PFSK-1 (cell line): Measurements from ENCODE around the gene GDPD3.

Experiments used
- FOXP2 ChIP-seq: optimal IDR thresholded peaks from 2 replicates; pipeline ENCODE3; 2011; ENCODE audit warnings: borderline replicate concordance, control low read depth, inconsistent platforms; ENCODE audit not compliant: insufficient read depth; ENCODE audit errors: extremely low read length, extremely low read depth
- POLR2AphosphoS5 ChIP-seq: IDR thresholded peaks from 2 replicates; pipeline ENCODE4 v1.6.1; 2012; ENCODE audit warnings: low read depth, mild to moderate bottlenecking, control low read depth, low read length, moderate library complexity
- SIN3A ChIP-seq: IDR thresholded peaks from 2 replicates; pipeline ENCODE4 v1.6.1; 2012; ENCODE audit warnings: mild to moderate bottlenecking, low read length, moderate library complexity, borderline replicate concordance; ENCODE audit not compliant: insufficient read depth
- TAF1 ChIP-seq: IDR thresholded peaks from 2 replicates; pipeline ENCODE4 v1.6.1; 2012; ENCODE audit warnings: low read length, control low read depth, borderline replicate concordance; ENCODE audit not compliant: insufficient read depth
- TF ChIP-seq, protein P1 (sequence below), 2 experiments: IDR thresholded peaks; 2 replicates each; pipeline versions ENCODE4 v1.6.1 to v1.8.0; 2011 to 2012; ENCODE audit warnings: low read depth in 2 of 2, low read length in 2 of 2, control low read depth in 1 of 2, inconsistent platforms in 1 of 2, mild to moderate bottlenecking in 1 of 2, moderate library complexity in 1 of 2; ENCODE audit not compliant: insufficient read depth in 1 of 2

Gene GDPD3

DNA sequence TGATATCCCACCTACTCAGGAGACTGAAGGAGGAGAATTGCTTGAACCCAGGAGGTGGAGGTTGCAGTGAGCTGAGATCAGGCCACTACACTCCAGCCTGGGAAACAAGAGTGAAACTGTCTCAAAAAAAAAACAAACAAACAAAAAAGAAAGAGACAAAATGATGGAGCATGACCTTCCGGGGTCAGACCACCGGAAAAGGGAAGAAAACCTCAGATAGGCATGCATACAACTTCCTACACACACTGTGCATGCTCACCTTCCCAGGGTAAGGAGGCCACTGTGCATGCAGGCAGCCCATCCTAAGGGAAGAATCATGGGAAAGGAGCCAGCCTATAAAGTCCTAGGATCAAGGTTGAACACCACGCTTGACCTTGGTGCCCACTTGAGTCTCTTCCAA is 19.3 kb upstream of the GDPD3 start:
- TF ChIP-seq FOXP2 (no peak), POLR2AphosphoS5 (no peak), SIN3A (no peak), TAF1 (no peak)
- TF ChIP-seq, protein P1, sequence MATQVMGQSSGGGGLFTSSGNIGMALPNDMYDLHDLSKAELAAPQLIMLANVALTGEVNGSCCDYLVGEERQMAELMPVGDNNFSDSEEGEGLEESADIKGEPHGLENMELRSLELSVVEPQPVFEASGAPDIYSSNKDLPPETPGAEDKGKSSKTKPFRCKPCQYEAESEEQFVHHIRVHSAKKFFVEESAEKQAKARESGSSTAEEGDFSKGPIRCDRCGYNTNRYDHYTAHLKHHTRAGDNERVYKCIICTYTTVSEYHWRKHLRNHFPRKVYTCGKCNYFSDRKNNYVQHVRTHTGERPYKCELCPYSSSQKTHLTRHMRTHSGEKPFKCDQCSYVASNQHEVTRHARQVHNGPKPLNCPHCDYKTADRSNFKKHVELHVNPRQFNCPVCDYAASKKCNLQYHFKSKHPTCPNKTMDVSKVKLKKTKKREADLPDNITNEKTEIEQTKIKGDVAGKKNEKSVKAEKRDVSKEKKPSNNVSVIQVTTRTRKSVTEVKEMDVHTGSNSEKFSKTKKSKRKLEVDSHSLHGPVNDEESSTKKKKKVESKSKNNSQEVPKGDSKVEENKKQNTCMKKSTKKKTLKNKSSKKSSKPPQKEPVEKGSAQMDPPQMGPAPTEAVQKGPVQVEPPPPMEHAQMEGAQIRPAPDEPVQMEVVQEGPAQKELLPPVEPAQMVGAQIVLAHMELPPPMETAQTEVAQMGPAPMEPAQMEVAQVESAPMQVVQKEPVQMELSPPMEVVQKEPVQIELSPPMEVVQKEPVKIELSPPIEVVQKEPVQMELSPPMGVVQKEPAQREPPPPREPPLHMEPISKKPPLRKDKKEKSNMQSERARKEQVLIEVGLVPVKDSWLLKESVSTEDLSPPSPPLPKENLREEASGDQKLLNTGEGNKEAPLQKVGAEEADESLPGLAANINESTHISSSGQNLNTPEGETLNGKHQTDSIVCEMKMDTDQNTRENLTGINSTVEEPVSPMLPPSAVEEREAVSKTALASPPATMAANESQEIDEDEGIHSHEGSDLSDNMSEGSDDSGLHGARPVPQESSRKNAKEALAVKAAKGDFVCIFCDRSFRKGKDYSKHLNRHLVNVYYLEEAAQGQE (IDR thresholded peaks at IDR 0.05; ENCODE audit: insufficient read depth in 1 of 2, low read depth in 2 of 2, low read length in 2 of 2): no peak

DNA sequence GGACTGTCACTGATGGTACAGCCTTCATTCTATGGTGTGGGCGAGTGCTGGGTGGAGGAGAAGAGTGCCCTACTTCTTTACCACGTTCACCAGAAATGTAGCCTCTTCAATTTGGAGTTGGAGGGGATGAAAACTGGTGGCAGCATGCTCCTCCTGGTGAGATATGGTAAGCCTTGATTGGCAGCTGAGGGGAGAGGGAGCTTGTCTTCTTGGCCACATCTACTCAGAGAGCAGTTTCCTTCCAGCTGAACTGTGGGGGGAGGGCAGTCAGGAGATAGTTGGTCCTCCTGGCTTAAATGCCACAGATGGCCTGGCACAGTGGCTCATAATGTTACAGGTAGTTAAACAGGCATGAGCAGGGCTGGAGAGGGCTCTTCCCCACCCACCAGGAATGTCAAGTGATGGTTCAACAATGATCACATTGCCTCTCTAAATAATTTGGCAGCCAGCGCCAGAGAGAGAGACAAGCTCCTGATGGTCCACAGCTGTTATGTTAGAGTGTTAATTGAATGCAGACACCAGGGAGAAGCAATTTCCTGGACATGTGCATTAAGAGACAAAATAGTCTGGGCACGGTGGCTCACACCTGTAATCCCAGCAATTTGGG is 18.6 kb upstream of the GDPD3 start:
- TF ChIP-seq SIN3A (no peak), FOXP2 (no peak), POLR2AphosphoS5 (no peak), TAF1 (no peak)
- TF ChIP-seq, protein P1 (IDR thresholded peaks at IDR 0.05; ENCODE audit: insufficient read depth in 1 of 2, low read depth in 2 of 2, low read length in 2 of 2): no peak

DNA sequence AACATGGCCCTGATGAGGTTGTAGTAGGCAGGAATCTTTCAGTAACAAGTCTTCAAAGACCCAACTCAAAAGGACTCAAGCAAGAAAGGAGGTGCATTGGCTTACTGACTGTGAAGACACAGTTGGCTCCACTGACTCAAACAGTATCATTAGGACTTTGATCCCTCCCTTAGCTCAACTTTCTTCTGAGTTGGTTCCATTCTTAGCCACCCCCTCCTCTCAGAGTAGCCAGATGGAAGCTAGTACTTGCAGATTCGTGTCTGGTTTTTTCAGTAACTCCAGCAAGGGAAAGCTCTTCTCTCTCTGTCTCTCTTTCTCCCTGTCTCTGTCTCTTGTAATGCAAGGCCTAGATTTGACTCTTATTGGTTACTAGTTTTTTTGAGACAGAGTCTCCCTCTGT is 14.7 kb upstream of the GDPD3 start:
- TF ChIP-seq FOXP2 (no peak), TAF1 (no peak), POLR2AphosphoS5 (no peak)

DNA sequence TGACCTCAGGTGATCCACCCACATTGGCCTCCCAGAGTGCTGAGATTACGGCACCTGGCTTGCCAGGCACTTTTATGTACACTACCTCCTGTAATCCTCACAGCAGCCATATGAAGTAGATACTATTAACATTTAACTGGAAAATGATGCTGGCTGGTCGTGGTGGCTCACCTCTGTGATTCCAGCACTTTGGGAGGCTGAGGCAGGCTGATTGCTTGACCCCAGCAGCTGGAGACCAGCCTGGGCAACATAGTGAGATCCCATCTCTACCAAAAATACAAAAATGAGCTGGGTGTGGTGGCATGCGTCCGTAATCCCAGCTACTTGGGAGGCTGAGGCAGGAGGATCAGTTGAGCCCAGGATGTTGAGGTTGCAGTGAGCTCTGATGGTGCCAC is 11.6 kb upstream of the GDPD3 start:
- TF ChIP-seq FOXP2 (no peak), TAF1 (no peak), SIN3A (no peak), POLR2AphosphoS5 (no peak)
- TF ChIP-seq, protein P1 (IDR thresholded peaks at IDR 0.05; ENCODE audit: insufficient read depth in 1 of 2, low read depth in 2 of 2, low read length in 2 of 2): no peak

DNA sequence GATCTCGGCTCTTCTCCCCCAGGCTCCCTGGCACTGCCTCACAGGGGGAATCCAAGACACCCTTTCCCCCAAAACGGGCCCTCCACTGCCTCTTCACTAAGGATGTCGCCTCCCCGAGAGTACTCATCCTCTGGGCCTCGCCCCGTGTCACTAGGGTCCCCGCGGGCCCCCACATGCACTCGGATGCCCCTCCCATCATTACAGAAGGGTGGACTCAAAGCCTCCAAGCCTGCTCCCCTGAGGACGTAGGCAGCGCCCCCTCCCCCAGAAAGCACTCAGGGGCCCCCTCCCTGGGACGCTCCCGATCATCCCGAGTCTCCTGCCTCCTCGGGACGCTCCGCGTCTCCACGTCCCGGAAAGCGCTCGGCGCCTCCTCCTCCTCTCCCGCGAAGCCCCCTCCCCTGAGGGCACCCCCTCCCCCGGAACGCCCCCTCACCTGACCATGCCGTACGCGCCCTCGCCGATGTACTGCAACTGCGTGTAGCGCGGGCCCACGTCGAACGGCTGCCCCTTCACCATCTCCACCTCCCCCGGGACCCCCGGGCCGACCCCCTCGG is 9.3 kb upstream of the GDPD3 start:
- TF ChIP-seq, protein P1 (IDR thresholded peaks at IDR 0.05; ENCODE audit: insufficient read depth in 1 of 2, low read depth in 2 of 2, low read length in 2 of 2): no peak
- no peak for TF ChIP-seq SIN3A
- TF ChIP-seq POLR2AphosphoS5: no peak
- no peak for TF ChIP-seq FOXP2
- TF ChIP-seq TAF1: no peak
